ENCODE data around the gene SRSF5.

DNA sequence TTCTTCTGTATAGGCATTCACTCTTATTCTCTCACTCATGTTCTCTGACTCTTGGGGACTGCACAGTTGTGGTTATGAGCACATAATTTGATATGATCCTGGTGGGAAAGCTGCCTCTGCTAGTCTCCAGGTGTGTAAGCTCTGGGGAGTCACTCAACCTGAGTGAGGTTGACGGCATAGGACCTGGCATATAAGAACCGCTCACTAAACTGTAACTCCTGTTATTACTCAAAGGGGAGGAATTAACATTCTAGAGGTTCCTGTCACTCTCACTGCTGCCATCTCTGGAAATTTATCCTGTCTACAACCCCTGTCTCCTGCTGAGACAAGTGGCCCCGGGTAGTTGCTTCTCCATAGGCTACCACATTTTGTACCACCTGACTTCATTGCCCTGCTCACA lies 14.0 kb downstream of the SRSF5 start:
- TF ChIP-seq, protein P1, sequence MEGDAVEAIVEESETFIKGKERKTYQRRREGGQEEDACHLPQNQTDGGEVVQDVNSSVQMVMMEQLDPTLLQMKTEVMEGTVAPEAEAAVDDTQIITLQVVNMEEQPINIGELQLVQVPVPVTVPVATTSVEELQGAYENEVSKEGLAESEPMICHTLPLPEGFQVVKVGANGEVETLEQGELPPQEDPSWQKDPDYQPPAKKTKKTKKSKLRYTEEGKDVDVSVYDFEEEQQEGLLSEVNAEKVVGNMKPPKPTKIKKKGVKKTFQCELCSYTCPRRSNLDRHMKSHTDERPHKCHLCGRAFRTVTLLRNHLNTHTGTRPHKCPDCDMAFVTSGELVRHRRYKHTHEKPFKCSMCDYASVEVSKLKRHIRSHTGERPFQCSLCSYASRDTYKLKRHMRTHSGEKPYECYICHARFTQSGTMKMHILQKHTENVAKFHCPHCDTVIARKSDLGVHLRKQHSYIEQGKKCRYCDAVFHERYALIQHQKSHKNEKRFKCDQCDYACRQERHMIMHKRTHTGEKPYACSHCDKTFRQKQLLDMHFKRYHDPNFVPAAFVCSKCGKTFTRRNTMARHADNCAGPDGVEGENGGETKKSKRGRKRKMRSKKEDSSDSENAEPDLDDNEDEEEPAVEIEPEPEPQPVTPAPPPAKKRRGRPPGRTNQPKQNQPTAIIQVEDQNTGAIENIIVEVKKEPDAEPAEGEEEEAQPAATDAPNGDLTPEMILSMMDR (IDR thresholded peaks at IDR 0.05): no peak
- no peak for TF ChIP-seq POLR2A (IDR thresholded peaks at IDR 0.05)
